Sigmoid colon (tissue), 7 donors: ENCODE data around the gene FBLN7. TPM values are rescaled to one million over a fixed set of nuclear protein-coding genes. Genes with fewer than 3 reads are reported as not detected.

Experiments used
- DNase-seq: peaks from one replicate; pipeline ENCODE4 v3.0.0-alpha.2; 2019
- H3K27ac ChIP-seq, 4 donors: fragments of 200-600 bp; sonication (generic); one replicate each; pipeline ENCODE4 v1.5.1; 2016 to 2019; ENCODE audit warnings: mild to moderate bottlenecking in 1 of 4
- H3K27me3 ChIP-seq, 3 donors: fragments of 200-600 bp; sonication (generic); one replicate each; pipeline ENCODE4 v1.5.1; 2019; ENCODE audit warnings: mild to moderate bottlenecking in 1 of 3
- H3K36me3 ChIP-seq, 4 donors: fragments of 200-600 bp; sonication (generic); one replicate each; pipeline ENCODE4 v1.5.1; 2016 to 2019
- H3K4me1 ChIP-seq, 4 donors: fragments of 200-600 bp; sonication (generic); one replicate each; pipeline ENCODE4 v1.5.1; 2017 to 2019
- H3K4me3 ChIP-seq, 4 donors: fragments of 200-600 bp; sonication (generic); one replicate each; pipeline ENCODE4 v1.5.1; 2017 to 2019; ENCODE audit warnings: mild to moderate bottlenecking in 2 of 4, moderate library complexity in 1 of 4
- H3K9me3 ChIP-seq, 4 donors: fragments of 200-600 bp in 3 of 4; sonication (generic) in 3 of 4; one replicate each; pipeline versions ENCODE4 v1.5.1 to v1.6.1; 2013 to 2019
- EP300 ChIP-seq, 4 donors: sonication (generic); formaldehyde crosslinking; IDR thresholded peaks; one replicate each; pipeline ENCODE4 v1.6.1; 2017; ENCODE audit warnings: antibody characterized with exemption in 4 of 4
- POLR2A ChIP-seq, 2 donors: fragments of 450-650 bp; IDR thresholded peaks; one replicate each; pipeline ENCODE4 v1.6.1; 2016; ENCODE audit warnings: antibody characterized with exemption in 2 of 2, mild to moderate bottlenecking in 2 of 2, moderate library complexity in 2 of 2
- POLR2AphosphoS5 ChIP-seq, 4 donors: sonication (generic); formaldehyde crosslinking; IDR thresholded peaks; one replicate each; pipeline ENCODE4 v1.6.1; 2017; ENCODE audit warnings: antibody characterized with exemption in 4 of 4
- WGBS, 2 donors: extraction: QIAGEN DNeasy Blood & Tissue Kit; methylation state at CpG; one replicate each; pipeline ENCODE4 v1.1.7; 2013; 5-methylcytosine and 5-hydroxymethylcytosine counted together
- intact Hi-C: fragments of 100-400 bp; cut with DNase I; formaldehyde crosslinking; loops from one replicate; pipeline ENCODE4 v1.15.1; 2023
- polyA plus RNA-seq, 3 donors: library from polyadenylated mRNA; stranded (reverse); fragments of 200-250 nt; gene quantifications; one replicate each; pipeline ENCODE4 v1.2.3, GENCODE V29; 2013
- total RNA-seq, 4 donors: library from RNA; depleted of rRNA; stranded (reverse); fragments of >200 nt; gene quantifications; one replicate each; pipeline ENCODE4 v1.1.0, GENCODE V29; 2016
- TF ChIP-seq, protein P1 (sequence below), 4 experiments: fragments of 450-650 bp in 3 of 4; fragments of 200-600 bp in 1 of 4; IDR thresholded peaks; one replicate each; pipeline ENCODE4 v1.5.1; 2016 to 2019; ENCODE audit warnings: antibody characterized with exemption in 4 of 4, mild to moderate bottlenecking in 3 of 4, moderate library complexity in 2 of 4
- donor health status: healthy with polysubstance abuse.
- donor health status: Bipolar disorder and iron deficiency.
- donor health status: healthy.

The FBLN7 gene
- total and polyA plus RNA-seq, 7 donors = 0.95 to 3.3 (median 1.1) TPM; not detected in 2

DNA sequence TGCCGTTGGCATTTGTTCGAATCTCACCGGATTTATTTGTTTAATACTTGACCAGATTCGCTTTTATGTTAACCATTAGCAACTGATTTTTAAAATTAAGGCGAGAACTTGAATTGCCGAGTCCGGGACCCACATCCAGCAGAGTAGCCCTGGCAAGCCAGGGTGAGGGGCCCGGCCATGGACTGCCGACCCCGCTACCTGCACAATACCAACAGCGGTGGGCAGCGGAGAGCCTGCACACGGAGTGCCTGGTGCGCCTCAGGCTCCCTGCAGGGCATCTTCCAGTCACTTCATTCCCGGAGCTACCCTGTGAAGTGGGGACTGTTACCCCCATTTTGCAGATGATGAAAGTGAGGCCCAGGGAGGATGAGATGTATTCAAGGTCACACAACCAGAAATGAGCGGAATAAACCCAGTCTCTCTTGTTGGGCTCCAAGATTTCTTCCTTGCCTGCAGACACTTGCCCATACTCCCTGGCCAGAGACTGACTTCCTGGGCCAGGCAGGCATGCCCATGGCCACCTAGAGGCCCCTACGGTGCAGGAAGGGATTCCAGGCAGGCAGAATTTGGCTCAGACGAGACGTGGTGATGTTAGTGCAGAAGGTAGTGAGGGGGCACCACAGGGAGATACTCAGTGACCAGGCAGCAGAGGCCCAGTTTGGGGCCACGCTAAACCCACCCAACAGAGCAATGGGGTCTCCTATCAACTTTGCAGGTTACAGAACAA is 2.9 kb downstream of the FBLN7 start:
- DNase-seq = no peak
- Histone ChIP-seq H3K9me3 (no peaks in the 10 kb centered on the region), H3K27ac (no peak overlapping the region), H3K36me3 (no peaks in the 10 kb centered on the region), H3K4me1 (peaks cover 0 to 13% (median 7%) of the 10 kb centered on the region in 4 donors), H3K4me3 (no peak overlapping the region), H3K27me3 (peaks cover 7 to 35% (median 11%) of the 10 kb centered on the region in 3 donors)
- intact Hi-C loops = no loop called here
- 83 to 88% methylated on average over 20 of the region's 20 CpGs for WGBS, 2 donors
- TF ChIP-seq EP300 (IDR thresholded peaks at IDR 0.05) (no peak), POLR2A (IDR thresholded peaks at IDR 0.05) (no peak), POLR2AphosphoS5 (IDR thresholded peaks at IDR 0.05) (no peak)
- TF ChIP-seq, protein P1, sequence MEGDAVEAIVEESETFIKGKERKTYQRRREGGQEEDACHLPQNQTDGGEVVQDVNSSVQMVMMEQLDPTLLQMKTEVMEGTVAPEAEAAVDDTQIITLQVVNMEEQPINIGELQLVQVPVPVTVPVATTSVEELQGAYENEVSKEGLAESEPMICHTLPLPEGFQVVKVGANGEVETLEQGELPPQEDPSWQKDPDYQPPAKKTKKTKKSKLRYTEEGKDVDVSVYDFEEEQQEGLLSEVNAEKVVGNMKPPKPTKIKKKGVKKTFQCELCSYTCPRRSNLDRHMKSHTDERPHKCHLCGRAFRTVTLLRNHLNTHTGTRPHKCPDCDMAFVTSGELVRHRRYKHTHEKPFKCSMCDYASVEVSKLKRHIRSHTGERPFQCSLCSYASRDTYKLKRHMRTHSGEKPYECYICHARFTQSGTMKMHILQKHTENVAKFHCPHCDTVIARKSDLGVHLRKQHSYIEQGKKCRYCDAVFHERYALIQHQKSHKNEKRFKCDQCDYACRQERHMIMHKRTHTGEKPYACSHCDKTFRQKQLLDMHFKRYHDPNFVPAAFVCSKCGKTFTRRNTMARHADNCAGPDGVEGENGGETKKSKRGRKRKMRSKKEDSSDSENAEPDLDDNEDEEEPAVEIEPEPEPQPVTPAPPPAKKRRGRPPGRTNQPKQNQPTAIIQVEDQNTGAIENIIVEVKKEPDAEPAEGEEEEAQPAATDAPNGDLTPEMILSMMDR (IDR thresholded peaks at IDR 0.05) = no peak

DNA sequence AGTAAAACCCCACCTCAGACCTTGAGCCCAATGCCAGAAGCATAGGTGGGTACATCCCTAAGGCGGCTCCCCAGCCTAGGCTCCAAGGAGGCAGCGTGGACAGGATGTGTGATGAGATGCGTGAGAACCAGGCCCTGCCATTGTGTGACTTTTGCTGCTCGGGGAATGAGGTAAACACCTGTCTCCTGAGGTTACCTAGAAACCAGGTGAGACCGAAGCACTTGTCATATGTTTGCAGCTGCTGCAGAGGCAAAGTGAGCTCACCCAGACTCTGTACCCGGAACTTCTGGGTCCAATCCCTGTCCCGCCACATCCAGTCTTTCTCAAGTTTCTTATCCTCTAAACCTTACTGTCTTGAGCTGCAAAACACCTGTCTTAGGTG is 3.4 kb downstream of the FBLN7 start:
- H3K36me3 ChIP-seq = no peaks in the 10 kb centered on the region
- no peak overlapping the region for H3K4me3 ChIP-seq
- peaks cover 0 to 13% (median 7%) of the 10 kb centered on the region in 4 donors for H3K4me1 ChIP-seq
- WGBS, 2 donors = 64 to 74% methylated on average over 7 of the region's 7 CpGs
- no peaks in the 10 kb centered on the region for H3K9me3 ChIP-seq
- TF ChIP-seq POLR2AphosphoS5 (IDR thresholded peaks at IDR 0.05) (no peak), POLR2A (IDR thresholded peaks at IDR 0.05) (no peak), EP300 (IDR thresholded peaks at IDR 0.05) (no peak)
- TF ChIP-seq, protein P1 (IDR thresholded peaks at IDR 0.05) = no peak
- intact Hi-C loops = no loop called here
- no peak for DNase-seq
- H3K27me3 ChIP-seq = peaks cover 7 to 32% (median 11%) of the 10 kb centered on the region in 3 donors
- H3K27ac ChIP-seq = no peak overlapping the region

DNA sequence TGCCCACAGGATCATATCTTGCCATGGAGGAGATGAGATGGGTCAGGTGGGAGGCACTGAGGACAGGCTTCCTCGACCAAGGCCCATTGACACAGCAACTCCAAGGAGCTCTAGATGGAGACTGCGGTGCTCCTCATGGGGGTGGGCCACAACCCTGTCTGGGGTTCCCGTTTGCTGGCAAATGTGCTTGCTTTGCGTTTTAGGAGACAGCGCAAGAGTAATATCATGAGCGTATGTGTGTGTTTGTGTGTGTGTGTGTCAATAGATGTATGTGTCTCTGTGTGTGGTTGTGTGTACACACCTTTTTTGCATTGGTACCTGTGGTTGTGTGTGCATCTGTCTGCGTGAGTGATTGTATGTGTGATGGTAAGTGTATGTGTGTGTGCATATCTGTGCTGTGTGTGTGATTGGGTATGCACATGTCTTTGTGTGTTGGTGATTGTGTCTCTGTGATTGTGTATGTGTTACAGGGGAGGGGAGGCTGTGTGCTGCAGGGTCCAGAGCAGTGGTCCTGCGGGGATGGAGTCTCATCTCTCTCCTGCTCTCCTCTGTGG is 4.4 kb downstream of the FBLN7 start:
- peaks cover 0 to 13% (median 7%) of the 10 kb centered on the region in 4 donors for H3K4me1 ChIP-seq
- 84 to 85% methylated on average over 8 of the region's 8 CpGs for WGBS, 2 donors
- H3K4me3 ChIP-seq = no peak overlapping the region
- TF ChIP-seq POLR2AphosphoS5 (IDR thresholded peaks at IDR 0.05) = no peak
- TF ChIP-seq, protein P1 (IDR thresholded peaks at IDR 0.05) = no peak
- no peak for TF ChIP-seq EP300 (IDR thresholded peaks at IDR 0.05)
- no peak for TF ChIP-seq POLR2A (IDR thresholded peaks at IDR 0.05)
- H3K36me3 ChIP-seq = no peaks in the 10 kb centered on the region
- peaks cover 7 to 23% (median 11%) of the 10 kb centered on the region in 3 donors for H3K27me3 ChIP-seq
- DNase-seq = no peak
- intact Hi-C loops = no loop called here
- no peak overlapping the region for H3K27ac ChIP-seq
- no peaks in the 10 kb centered on the region for H3K9me3 ChIP-seq

DNA sequence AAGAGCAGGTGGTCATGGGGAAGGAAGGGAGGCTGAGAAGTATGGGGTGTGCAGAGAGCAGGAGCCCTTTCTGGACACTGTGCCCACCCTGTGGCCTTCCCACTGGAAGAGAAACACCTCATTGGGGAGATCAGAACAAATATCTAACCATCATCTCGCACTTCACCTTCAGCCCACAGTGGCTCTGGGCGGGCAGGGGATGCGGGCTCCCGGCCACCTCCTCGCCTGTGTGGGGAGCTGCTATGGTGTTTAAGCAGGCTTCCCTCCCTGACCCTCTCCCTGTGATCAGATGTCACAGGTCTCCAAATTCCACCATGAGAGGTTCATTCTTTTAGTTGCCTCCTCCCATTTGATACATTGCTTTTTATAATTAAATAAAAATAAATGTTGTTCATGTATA is 5.0 kb downstream of the FBLN7 start:
- Histone ChIP-seq H3K36me3 (no peaks in the 10 kb centered on the region), H3K4me3 (no peak overlapping the region), H3K27me3 (peaks cover 3 to 17% (median 9%) of the 10 kb centered on the region in 3 donors), H3K4me1 (peaks cover 0 to 8% (median 2%) of the 10 kb centered on the region in 4 donors), H3K9me3 (no peaks in the 10 kb centered on the region), H3K27ac (no peak overlapping the region)
- intact Hi-C loops = no loop called here
- 90% methylated on average over 5 of the region's 5 CpGs for WGBS, 2 donors
- TF ChIP-seq, protein P1 (IDR thresholded peaks at IDR 0.05) = no peak
- no peak for TF ChIP-seq POLR2AphosphoS5 (IDR thresholded peaks at IDR 0.05)
- no peak for TF ChIP-seq EP300 (IDR thresholded peaks at IDR 0.05)
- no peak for TF ChIP-seq POLR2A (IDR thresholded peaks at IDR 0.05)
- DNase-seq = no peak
